Breast epithelium (tissue), 3 donors: ENCODE data around the gene ANKRD33.

Experiments used
- POLR2A ChIP-seq: fragments of 450-650 bp; IDR thresholded peaks from one replicate; pipeline ENCODE4 v1.6.1; 2016; ENCODE audit warnings: antibody characterized with exemption, mild to moderate bottlenecking, moderate library complexity
- TF ChIP-seq, protein P1 (sequence below), 3 donors: fragments of 450-650 bp; IDR thresholded peaks; one replicate each; pipeline ENCODE4 v1.5.1; 2016 to 2017; ENCODE audit warnings: antibody characterized with exemption in 3 of 3, mild to moderate bottlenecking in 3 of 3, moderate library complexity in 3 of 3

DNA sequence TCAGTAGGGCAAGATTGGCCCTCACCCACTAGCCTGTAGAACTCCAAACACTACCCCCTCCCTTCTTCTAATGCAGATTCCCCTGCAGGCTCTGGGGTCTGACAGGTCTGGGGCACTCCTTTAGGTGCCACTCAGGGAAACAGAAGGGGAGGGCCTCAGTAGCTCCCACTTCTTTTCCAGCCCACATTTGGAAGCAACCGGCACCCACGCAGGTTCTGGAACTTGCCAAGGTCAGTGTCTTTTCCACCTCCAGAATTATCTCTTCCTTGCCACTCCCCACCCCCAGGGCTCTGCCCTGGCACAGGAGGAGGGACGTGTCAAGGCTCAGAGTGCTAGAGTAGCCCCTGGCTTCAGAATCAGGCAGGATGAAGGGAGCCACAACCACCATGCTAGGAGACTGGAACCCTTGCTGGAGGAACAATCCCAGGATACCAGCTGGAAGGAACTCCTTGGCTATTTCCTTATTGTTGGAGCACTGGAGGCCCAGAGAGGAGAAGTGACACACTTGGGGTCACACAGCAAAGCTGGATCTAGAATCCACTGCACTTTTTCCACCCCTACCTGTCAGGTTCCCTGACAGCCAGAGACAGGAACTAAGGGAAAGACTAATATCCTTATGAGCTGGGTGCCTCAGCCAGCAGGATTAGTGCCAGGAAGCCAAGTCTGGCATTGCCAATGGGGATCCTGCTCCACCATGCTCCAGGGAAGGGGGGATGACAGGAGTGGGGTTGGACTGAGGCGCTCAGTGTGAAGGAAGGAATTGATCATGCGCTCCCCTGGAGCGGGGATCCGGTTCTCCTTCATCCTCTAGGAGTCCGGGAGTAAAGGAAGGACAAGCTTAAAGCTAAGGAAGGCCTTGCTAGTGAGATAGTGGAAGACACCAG lies 37.6 kb upstream of the ANKRD33 start:
- TF ChIP-seq, protein P1, sequence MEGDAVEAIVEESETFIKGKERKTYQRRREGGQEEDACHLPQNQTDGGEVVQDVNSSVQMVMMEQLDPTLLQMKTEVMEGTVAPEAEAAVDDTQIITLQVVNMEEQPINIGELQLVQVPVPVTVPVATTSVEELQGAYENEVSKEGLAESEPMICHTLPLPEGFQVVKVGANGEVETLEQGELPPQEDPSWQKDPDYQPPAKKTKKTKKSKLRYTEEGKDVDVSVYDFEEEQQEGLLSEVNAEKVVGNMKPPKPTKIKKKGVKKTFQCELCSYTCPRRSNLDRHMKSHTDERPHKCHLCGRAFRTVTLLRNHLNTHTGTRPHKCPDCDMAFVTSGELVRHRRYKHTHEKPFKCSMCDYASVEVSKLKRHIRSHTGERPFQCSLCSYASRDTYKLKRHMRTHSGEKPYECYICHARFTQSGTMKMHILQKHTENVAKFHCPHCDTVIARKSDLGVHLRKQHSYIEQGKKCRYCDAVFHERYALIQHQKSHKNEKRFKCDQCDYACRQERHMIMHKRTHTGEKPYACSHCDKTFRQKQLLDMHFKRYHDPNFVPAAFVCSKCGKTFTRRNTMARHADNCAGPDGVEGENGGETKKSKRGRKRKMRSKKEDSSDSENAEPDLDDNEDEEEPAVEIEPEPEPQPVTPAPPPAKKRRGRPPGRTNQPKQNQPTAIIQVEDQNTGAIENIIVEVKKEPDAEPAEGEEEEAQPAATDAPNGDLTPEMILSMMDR (IDR thresholded peaks at IDR 0.05): no peak
- no peak for TF ChIP-seq POLR2A
